Endothelial cell of umbilical vein (primary cell): ENCODE data around the gene KCNJ12.

ENCODE experiments used
- CTCF ChIP-seq, 2 donors: IDR thresholded peaks; 1 replicate in 1 of 2; 2 replicates in 1 of 2; pipeline ENCODE4 v1.5.1; 2011; ENCODE audit warnings: low read length in 2 of 2, mild to moderate bottlenecking in 2 of 2, moderate library complexity in 2 of 2, control low read depth in 1 of 2, inconsistent platforms in 1 of 2, low read depth in 1 of 2; ENCODE audit not compliant: insufficient read depth in 1 of 2; ENCODE audit errors: extremely low read depth in 1 of 2
- EZH2 ChIP-seq: IDR thresholded peaks from 2 replicates; pipeline ENCODE4 v1.6.1; 2012; ENCODE audit warnings: borderline replicate concordance, low read depth, mild to moderate bottlenecking, moderate library complexity, low read length, inconsistent platforms; ENCODE audit not compliant: severe bottlenecking
- FOS ChIP-seq: IDR thresholded peaks from 2 replicates; pipeline ENCODE4 v1.6.1; 2011; ENCODE audit warnings: mild to moderate bottlenecking, low read length, moderate library complexity, borderline replicate concordance; ENCODE audit not compliant: insufficient read depth
- GATA2 ChIP-seq: IDR thresholded peaks from 2 replicates; pipeline ENCODE4 v1.7.0; 2011; ENCODE audit warnings: low read depth, mild to moderate bottlenecking, moderate library complexity, mixed read lengths, low read length; ENCODE audit not compliant: insufficient read length, insufficient read depth
- JUN ChIP-seq: IDR thresholded peaks from 2 replicates; pipeline ENCODE4 v1.6.1; 2011; ENCODE audit warnings: borderline replicate concordance, low read depth; ENCODE audit not compliant: insufficient read length, insufficient read depth
- MAX ChIP-seq: IDR thresholded peaks from 2 replicates; pipeline ENCODE4 v1.6.1; 2011; ENCODE audit not compliant: insufficient read depth, insufficient read length
- MYC ChIP-seq: IDR thresholded peaks from one replicate; pipeline ENCODE4 v1.6.1; 2011; ENCODE audit warnings: mild to moderate bottlenecking, low read depth, low read length
- POLR2A ChIP-seq: IDR thresholded peaks from 2 replicates; pipeline ENCODE4 v1.6.1; 2012; ENCODE audit warnings: low read depth, mild to moderate bottlenecking, control low read depth, low read length
- POLR2AphosphoS5 ChIP-seq: IDR thresholded peaks from 2 replicates; pipeline ENCODE4 v1.6.1; 2012; ENCODE audit warnings: low read depth, mild to moderate bottlenecking, control low read depth, low read length, moderate library complexity; ENCODE audit not compliant: insufficient read depth

GRCh38 chr17:21395764-21396163 is 19.6 kb downstream of the KCNJ12 start:
- no peak for TF ChIP-seq MAX
- no peak for TF ChIP-seq CTCF (IDR thresholded peaks at IDR 0.05; ENCODE audit: extremely low read depth in 1 of 2, insufficient read depth in 1 of 2, low read depth in 1 of 2, low read length in 2 of 2)
- no peak for TF ChIP-seq POLR2A
- TF ChIP-seq FOS = no peak
- TF ChIP-seq POLR2AphosphoS5 = no peak
- TF ChIP-seq EZH2 = no peak
- TF ChIP-seq MYC = no peak
- TF ChIP-seq JUN = no peak
- no peak for TF ChIP-seq GATA2
